Measurements from ENCODE around the gene CCSER2. TPM values are rescaled to one million over a fixed set of nuclear protein-coding genes. Genes with fewer than 3 reads are reported as not detected.
A peak's percentile ranks its signal among the peaks of the same experiment; 100 is the strongest.
"Not testable (repeated sequence)": the region's sequence is repeated elsewhere in the genome, so short reads cannot be mapped to it uniquely, and the experiment has no call there.

Gene CCSER2
- polyA plus RNA-seq, 3 donors: 30.9 to 34.3 (median 31.6) TPM

GRCh38 chr10:84427903-84428650, 99.7 kb downstream of the CCSER2 start:
- DNase-seq (ENCODE audit: low read depth in 3 of 3, low spot score in 2 of 3): no peak

GRCh38 chr10:84428711-84429110, 100.3 kb downstream of the CCSER2 start:
- DNase-seq (ENCODE audit: low read depth in 3 of 3, low spot score in 2 of 3): no peak

GRCh38 chr10:84429926-84430520, 101.6 kb downstream of the CCSER2 start:
- no peak for DNase-seq (ENCODE audit: low read depth in 3 of 3, low spot score in 2 of 3)

- no peak for DNase-seq (ENCODE audit: low read depth in 3 of 3, low spot score in 2 of 3)
These were observed 104.5 kb downstream of the CCSER2 start for GRCh38 chr10:84432891-84433290.

- DNase-seq (ENCODE audit: low read depth in 3 of 3, low spot score in 2 of 3): no peak
These were observed 112.4 kb downstream of the CCSER2 start for GRCh38 chr10:84440781-84441180.

- no peak for DNase-seq (ENCODE audit: low read depth in 3 of 3, low spot score in 2 of 3)
These were observed 119.5 kb downstream of the CCSER2 start for GRCh38 chr10:84447701-84448400.

GRCh38 chr10:84449351-84449750, 121.0 kb downstream of the CCSER2 start:
- not testable (repeated sequence) for DNase-seq (ENCODE audit: low read depth in 3 of 3, low spot score in 2 of 3)

- no peak for DNase-seq (ENCODE audit: low read depth in 3 of 3, low spot score in 2 of 3)
These were observed 123.6 kb downstream of the CCSER2 start for GRCh38 chr10:84452003-84452402.

- DNase-seq (ENCODE audit: low read depth in 3 of 3, low spot score in 2 of 3): no peak
These were observed 124.9 kb downstream of the CCSER2 start for GRCh38 chr10:84453303-84453702.

- DNase-seq (ENCODE audit: low read depth in 3 of 3, low spot score in 2 of 3): no peak
These were observed 127.7 kb downstream of the CCSER2 start for GRCh38 chr10:84456126-84456525.

- no peak for DNase-seq (ENCODE audit: low read depth in 3 of 3, low spot score in 2 of 3)
These were observed 132.1 kb downstream of the CCSER2 start for GRCh38 chr10:84460520-84460919.

GRCh38 chr10:84469470-84469869, 141.1 kb downstream of the CCSER2 start:
- DNase-seq (ENCODE audit: low read depth in 3 of 3, low spot score in 2 of 3): peak in 1 of 3 donors; percentile 6

- no peak for DNase-seq (ENCODE audit: low read depth in 3 of 3, low spot score in 2 of 3)
These were observed 144.7 kb downstream of the CCSER2 start for GRCh38 chr10:84473136-84473535.

GRCh38 chr10:84477398-84478128, 149.2 kb downstream of the CCSER2 start:
- DNase-seq (ENCODE audit: low read depth in 3 of 3, low spot score in 2 of 3): no peak

GRCh38 chr10:84478151-84478550, 149.8 kb downstream of the CCSER2 start:
- no peak for DNase-seq (ENCODE audit: low read depth in 3 of 3, low spot score in 2 of 3)

- no peak for DNase-seq (ENCODE audit: low read depth in 3 of 3, low spot score in 2 of 3)
These were observed 150.3 kb downstream of the CCSER2 start for GRCh38 chr10:84478679-84479078.

GRCh38 chr10:84484541-84484940, 156.2 kb downstream of the CCSER2 start:
- DNase-seq (ENCODE audit: low read depth in 3 of 3, low spot score in 2 of 3): no peak

GRCh38 chr10:84493361-84493760, 165.0 kb downstream of the CCSER2 start:
- no peak for DNase-seq (ENCODE audit: low read depth in 3 of 3, low spot score in 2 of 3)

GRCh38 chr10:84493951-84494848, 165.8 kb downstream of the CCSER2 start:
- no peak for DNase-seq (ENCODE audit: low read depth in 3 of 3, low spot score in 2 of 3)

GRCh38 chr10:84494849-84495180, 166.4 kb downstream of the CCSER2 start:
- DNase-seq (ENCODE audit: low read depth in 3 of 3, low spot score in 2 of 3): no peak
